GM20000 (cell line): ENCODE data around the gene GPR42.
A peak's percentile ranks its signal among the peaks of the same experiment; 100 is the strongest.

Source experiments
- DNase-seq: peaks from one replicate; pipeline ENCODE4 v3.0.0; 2012; ENCODE audit warnings: low spot score
- CTCF ChIP-seq: IDR thresholded peaks from 2 replicates; pipeline ENCODE4 v1.5.1; 2012; ENCODE audit warnings: mild to moderate bottlenecking, control low read depth; ENCODE audit errors: extremely low read depth, missing control alignments

Gene GPR42

GRCh38 chr19:35340431-35340830 is 30.4 kb upstream of the GPR42 start:
- no peak for DNase-seq
- TF ChIP-seq CTCF = no peak

- no peak for TF ChIP-seq CTCF
- no peak for DNase-seq
Observed at GRCh38 chr19:35341006-35341405, 29.9 kb upstream of the GPR42 start.

GRCh38 chr19:35341565-35342225 is 29.2 kb upstream of the GPR42 start:
- no peak for DNase-seq
- TF ChIP-seq CTCF = no peak

- no peak for TF ChIP-seq CTCF
- DNase-seq = no peak
Observed at GRCh38 chr19:35342430-35342829, 28.4 kb upstream of the GPR42 start.

GRCh38 chr19:35344511-35345031 is 26.3 kb upstream of the GPR42 start:
- DNase-seq = no peak
- no peak for TF ChIP-seq CTCF

GRCh38 chr19:35345671-35346111 is 25.2 kb upstream of the GPR42 start:
- no peak for DNase-seq
- no peak for TF ChIP-seq CTCF

GRCh38 chr19:35346193-35347052 is 24.4 kb upstream of the GPR42 start:
- DNase-seq = peak; percentile 74

More at GRCh38 chr19:35346193-35347052, 24.4 kb upstream of the GPR42 start:
- no peak for TF ChIP-seq CTCF
